DOHH2 (cell line): ENCODE measurements around the gene DDX1.

ENCODE experiments used
- CTCF ChIP-seq: fragments of 200-600 bp; sonication (generic); IDR thresholded peaks from one replicate; pipeline ENCODE4 v1.5.1; 2014; ENCODE audit warnings: antibody characterized with exemption, mild to moderate bottlenecking, low read depth, low read length; ENCODE audit not compliant: poor library complexity, severe bottlenecking
- EZH2phosphoT487 ChIP-seq: fragments of 200-600 bp; sonication (generic); IDR thresholded peaks from 2 replicates; pipeline ENCODE4 v1.6.1; 2017; ENCODE audit warnings: borderline replicate concordance, mild to moderate bottlenecking, antibody characterized with exemption, low read length, moderate library complexity, mixed read lengths

DNA sequence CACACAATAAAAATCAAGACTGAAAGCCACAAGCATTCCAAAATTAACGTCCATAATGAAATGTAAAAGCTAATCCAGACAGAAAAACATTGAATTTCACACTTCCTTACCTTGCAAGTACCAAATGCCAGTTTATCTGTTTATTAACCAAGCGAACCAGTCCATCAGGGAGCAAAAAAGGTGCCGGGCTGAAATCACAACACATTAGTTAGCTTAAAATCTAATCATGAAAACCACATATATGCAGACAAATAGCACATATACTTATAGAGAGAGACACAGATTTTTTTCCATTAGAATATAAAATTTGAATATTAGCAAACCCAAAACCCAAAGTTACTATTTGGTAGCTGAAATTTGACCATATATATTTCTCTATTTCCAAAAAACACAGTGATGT is 37.7 kb upstream of the DDX1 start:
- TF ChIP-seq CTCF = no peak
- TF ChIP-seq EZH2phosphoT487 = no peak
